Omental fat pad (tissue), 4 donors: ENCODE measurements around the gene FAHD2B. TPM values are rescaled to one million over a fixed set of nuclear protein-coding genes. Genes with fewer than 3 reads are reported as not detected.
"Not testable (repeated sequence)": the region's sequence is repeated elsewhere in the genome, so short reads cannot be mapped to it uniquely, and the experiment has no call there.

ENCODE experiments used
- ATAC-seq: fragments of 150-250 bp; one replicate; pipeline ENCODE4 v1.9.1; 2016; ENCODE audit warnings: mild to moderate bottlenecking, moderate library complexity; ENCODE audit not compliant: low FRiP score
- DNase-seq: peaks from one replicate; pipeline ENCODE4 v3.0.0-alpha.2; 2019; ENCODE audit warnings: low spot score
- CTCF ChIP-seq, 3 donors: fragments of 450-650 bp; IDR thresholded peaks; one replicate each; pipeline ENCODE4 v1.5.1; 2016 to 2017; ENCODE audit warnings: antibody characterized with exemption in 3 of 3, mild to moderate bottlenecking in 3 of 3, moderate library complexity in 2 of 3
- total RNA-seq, 4 donors: library from RNA; depleted of rRNA; stranded (reverse); fragments of >200 nt; gene quantifications; one replicate each; pipeline ENCODE4 v1.1.0, GENCODE V29; 2016

The FAHD2B gene
- total RNA-seq, 4 donors from 2014 or later = 6.1 to 15.4 (median 10.1) TPM

DNA sequence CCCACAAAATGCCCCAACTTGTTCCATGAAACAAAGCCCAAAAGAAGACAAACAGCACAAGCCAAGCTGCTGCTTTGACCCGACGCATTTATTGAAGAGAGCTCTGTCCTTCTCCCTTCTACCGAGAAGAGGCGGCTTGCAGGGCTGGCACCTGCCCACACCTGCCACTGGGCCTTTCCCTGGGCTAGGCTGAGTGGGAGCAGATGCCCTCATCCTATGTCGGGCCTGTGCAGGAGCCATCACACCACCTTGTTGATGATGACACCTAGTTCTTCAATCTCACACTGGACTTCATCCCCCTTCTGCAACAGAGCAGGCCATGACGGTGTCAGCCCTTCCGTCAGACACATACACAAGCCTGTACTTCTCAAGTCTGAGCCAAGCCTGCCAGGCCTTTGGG lies 11.2 kb downstream of the FAHD2B start:
- not testable (repeated sequence) for ATAC-seq, DNase-seq

DNA sequence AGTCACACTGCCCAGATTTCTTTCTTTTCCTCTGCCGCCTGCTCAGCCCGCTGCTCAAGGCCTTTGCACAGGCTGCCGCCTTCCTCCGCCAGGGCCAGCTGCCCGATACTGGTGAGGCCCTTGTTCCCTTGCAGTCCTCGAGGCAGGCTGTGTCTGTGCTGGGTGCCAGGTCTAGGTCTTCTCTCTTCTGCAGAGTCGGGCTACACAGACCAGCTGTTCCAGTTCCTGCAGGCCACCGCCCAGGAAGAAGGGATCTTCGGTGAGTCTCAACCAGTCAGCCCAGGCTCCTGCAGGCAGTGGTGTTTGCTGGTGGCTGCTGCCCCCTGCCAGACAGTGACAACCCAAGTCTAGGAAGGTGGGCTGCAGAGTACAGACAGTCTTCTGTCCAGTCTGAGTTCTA lies 12.5 kb downstream of the FAHD2B start:
- DNase-seq, ATAC-seq: not testable (repeated sequence)

DNA sequence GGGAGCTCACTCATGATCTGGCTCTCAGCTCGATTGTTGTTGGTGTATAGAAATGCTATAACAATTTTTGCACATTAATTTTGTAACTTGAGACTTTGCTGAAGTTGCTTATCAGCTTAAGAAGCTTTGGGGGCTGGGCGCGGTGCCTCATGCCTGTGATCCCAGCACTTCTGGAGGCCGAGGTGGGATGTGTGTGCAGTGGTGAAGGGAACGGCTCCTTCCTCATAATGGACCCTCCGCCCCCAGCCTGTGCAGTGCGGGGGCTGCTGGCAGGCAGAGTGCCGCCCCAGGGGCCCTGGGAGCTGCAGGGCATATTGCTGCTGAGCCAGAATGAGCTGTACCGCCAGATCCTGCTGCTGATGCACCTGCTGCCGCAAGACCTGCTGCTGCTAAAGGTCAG lies 13.8 kb downstream of the FAHD2B start:
- not testable (repeated sequence) for ATAC-seq, DNase-seq

GRCh38 chr2:97077213-97077612 lies 17.5 kb downstream of the FAHD2B start:
- ATAC-seq, DNase-seq: not testable (repeated sequence)

DNA sequence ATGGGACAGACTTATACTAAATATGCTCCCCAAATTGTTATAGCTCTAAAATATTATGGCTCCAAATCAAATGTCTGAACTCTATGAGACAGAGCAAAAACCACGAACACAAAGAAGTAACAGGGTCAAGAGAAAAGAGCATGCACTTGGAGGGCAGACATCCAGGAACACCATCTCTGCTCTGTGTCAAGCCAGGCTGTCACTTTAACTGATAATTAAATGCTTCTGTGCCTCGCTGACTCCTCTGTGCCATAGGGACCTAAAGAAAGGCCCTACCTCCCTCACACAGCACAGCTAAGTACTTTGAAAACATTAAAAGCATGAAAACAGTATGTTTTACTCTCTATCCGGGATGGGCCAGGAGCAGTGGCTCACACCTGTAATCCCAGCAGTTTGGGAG lies 23.8 kb downstream of the FAHD2B start:
- ATAC-seq, DNase-seq: not testable (repeated sequence)

- ATAC-seq, DNase-seq: not testable (repeated sequence)
These were observed 26.0 kb downstream of the FAHD2B start for GRCh38 chr2:97068722-97069121.

DNA sequence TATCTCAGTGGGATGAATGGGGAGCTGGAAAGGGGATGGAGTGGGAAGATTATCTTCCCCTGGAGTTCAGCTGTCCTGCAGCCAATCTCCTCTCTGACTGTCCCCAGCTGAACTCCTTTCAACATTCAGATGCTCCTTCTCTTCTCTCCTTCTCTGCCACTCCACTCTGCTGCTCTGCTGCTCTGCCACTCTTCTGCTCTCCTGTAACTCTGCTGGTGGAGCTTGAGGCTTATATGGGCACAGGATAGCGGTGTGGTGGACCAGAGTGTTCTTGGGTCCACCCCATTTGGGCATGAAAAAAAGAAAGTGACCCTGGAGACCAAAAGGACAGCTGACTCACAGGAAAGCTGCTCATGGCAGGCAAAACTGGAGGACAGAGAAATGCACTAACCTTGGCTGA lies 26.6 kb downstream of the FAHD2B start:
- TF ChIP-seq CTCF (IDR thresholded peaks at IDR 0.05) = no peak
- DNase-seq (no peak), ATAC-seq (no peak)

DNA sequence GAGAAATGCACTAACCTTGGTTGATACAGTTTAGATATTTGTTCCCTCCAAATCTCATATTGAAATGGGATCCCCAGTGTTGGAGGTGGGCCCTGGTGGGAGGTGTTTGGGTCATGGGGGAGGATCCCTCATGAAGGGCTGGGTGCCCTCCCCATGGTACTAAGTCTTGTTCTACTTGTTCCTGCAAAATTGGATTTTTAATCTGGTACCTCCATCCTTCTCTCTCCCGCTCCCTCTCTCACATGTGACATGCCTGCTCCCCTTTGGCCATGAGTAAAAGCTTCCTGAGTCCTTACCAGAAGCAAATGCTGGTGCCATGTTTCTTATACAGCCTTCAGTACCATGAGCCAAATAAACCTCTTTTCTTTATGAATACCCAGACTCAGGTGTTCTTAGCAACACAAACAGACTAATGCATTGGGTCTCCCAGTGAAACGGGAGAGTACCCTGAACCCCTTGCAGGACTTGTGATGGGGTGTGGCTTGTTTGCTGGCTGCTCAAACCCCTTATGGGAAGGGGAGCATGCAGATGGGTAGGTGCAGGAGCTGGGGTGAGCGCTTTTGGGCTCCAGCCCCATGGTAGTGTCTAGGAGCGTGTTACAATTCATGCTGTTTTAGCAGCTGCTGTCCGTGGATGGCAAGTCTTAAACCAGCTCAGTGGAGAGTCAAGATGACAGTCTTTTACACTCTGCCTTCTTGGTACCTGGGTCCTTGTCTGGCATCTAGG lies 27.2 kb downstream of the FAHD2B start:
- ATAC-seq = no peak

GRCh38 chr2:97066030-97066429 lies 28.7 kb downstream of the FAHD2B start:
- not testable (repeated sequence) for ATAC-seq, DNase-seq

More for the DNA sequence above, 27.2 kb downstream of the FAHD2B start:
- DNase-seq = no peak
- no peak for TF ChIP-seq CTCF (IDR thresholded peaks at IDR 0.05)

GRCh38 chr2:97062020-97062419 lies 32.7 kb downstream of the FAHD2B start:
- not testable (repeated sequence) for ATAC-seq

DNA sequence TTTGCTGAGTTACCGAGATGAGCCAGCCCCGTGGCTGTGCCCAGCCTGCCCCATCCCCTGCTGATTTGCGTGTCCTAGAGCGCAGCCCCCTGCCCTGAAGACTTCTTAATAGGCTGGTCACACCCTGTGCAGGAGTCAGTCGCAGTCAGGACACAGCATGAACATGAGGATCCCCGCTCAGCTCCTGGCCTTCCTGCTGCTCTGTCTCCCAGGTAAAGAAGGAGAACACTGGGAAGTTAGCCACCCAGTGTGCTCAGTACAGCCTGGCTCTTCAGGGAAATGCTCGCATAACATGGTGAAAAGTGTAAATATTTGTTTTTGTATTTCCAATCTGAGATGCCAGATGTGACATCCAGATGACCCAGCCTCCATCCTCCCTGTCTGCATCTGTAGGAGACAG lies 34.9 kb downstream of the FAHD2B start:
- DNase-seq, ATAC-seq: not testable (repeated sequence)

More at GRCh38 chr2:97062020-97062419, 32.7 kb downstream of the FAHD2B start:
- not testable (repeated sequence) for DNase-seq

DNA sequence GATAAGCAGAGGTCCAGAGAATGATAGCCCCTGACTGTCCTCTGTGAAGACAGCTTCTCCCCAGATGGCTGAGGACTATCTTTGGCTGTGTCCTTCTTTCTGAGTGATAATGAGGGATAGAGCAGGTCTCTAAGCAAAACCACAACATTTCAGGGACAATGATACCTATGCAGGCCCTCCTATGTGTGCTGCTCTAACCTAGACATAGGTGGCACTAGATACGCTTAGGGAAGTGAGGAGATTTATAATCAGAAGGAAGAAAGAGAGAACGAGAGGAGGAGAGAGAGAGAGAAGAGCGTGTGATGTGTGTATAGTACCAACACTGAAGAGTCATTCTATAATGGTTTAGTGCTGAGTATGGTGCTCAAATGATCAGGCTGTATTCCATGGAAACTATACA lies 38.5 kb downstream of the FAHD2B start:
- DNase-seq, ATAC-seq: not testable (repeated sequence)

- DNase-seq, ATAC-seq: not testable (repeated sequence)
These were observed 44.6 kb downstream of the FAHD2B start for GRCh38 chr2:97050032-97050431.

GRCh38 chr2:97048448-97048847 lies 46.2 kb downstream of the FAHD2B start:
- ATAC-seq, DNase-seq: not testable (repeated sequence)

DNA sequence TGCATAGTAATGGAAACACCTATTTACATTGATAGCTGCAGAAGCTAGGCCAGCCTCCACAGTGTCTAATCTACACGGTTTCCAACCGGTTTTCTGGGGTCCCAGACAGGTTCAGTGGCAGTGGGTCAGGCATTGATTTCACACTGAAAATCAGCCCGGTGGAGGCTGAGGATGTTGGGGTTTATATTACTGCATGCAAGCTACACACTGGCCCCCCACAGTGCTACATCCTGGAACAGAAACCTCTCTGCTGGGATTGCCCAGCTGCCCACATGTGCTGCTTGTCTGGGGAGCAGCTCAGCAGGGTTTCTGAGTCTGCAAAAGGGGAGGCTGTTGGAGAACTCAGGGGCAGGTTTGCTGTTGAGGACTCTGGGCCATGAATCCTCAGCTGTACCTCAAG lies 48.0 kb downstream of the FAHD2B start:
- not testable (repeated sequence) for DNase-seq, ATAC-seq

- DNase-seq, ATAC-seq: not testable (repeated sequence)
These were observed 48.7 kb downstream of the FAHD2B start for GRCh38 chr2:97045895-97046499.
